ENCODE data around the gene ALDH2. TPM values are rescaled to one million over a fixed set of nuclear protein-coding genes. Genes with fewer than 3 reads are reported as not detected.

ALDH2 gene
- total and polyA plus RNA-seq, 9 of the 15 experiments (the other 6 are each of a cell fraction or from before 2014, with no cell fraction given) = 1.9 to 22.5 (median 12.2) TPM

DNA sequence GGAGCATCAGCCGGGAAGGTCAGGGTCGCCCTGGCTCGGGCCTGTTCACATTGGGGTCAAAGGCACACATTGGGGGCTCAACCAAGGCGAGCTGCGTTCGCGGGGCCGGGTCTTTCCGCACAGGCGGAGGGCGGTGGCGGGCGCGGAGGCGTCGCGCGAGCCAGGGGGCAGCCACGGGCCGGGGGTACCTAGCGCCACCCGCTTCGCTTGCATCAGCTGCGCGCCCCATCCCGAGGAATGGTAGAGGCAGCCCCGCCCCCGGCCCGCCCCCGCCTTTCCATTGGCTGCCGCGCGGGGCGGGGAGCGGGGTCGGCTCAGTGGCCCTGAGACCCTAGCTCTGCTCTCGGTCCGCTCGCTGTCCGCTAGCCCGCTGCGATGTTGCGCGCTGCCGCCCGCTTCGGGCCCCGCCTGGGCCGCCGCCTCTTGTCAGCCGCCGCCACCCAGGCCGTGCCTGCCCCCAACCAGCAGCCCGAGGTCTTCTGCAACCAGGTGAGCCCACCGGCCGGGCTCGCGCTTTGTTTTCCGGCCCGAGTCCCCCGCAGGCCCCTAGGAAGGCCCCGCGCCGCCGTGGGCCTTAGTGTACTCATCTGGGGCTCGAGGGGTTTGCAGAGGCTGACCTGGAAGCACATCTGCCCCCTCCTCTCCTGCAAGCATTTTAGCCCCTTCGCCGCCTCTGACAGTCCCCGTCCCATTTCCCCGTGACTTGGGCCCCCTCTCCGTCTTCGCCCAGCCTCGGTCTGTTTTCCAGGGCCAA is at the start of gene ALDH2 (continued):
- TF ChIP-seq, protein P1, sequence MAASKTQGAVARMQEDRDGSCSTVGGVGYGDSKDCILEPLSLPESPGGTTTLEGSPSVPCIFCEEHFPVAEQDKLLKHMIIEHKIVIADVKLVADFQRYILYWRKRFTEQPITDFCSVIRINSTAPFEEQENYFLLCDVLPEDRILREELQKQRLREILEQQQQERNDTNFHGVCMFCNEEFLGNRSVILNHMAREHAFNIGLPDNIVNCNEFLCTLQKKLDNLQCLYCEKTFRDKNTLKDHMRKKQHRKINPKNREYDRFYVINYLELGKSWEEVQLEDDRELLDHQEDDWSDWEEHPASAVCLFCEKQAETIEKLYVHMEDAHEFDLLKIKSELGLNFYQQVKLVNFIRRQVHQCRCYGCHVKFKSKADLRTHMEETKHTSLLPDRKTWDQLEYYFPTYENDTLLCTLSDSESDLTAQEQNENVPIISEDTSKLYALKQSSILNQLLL (CRISPR knock-in tag; IDR thresholded peaks at IDR 0.05; ENCODE audit: borderline replicate concordance) = no peak
- TF ChIP-seq, protein P2, sequence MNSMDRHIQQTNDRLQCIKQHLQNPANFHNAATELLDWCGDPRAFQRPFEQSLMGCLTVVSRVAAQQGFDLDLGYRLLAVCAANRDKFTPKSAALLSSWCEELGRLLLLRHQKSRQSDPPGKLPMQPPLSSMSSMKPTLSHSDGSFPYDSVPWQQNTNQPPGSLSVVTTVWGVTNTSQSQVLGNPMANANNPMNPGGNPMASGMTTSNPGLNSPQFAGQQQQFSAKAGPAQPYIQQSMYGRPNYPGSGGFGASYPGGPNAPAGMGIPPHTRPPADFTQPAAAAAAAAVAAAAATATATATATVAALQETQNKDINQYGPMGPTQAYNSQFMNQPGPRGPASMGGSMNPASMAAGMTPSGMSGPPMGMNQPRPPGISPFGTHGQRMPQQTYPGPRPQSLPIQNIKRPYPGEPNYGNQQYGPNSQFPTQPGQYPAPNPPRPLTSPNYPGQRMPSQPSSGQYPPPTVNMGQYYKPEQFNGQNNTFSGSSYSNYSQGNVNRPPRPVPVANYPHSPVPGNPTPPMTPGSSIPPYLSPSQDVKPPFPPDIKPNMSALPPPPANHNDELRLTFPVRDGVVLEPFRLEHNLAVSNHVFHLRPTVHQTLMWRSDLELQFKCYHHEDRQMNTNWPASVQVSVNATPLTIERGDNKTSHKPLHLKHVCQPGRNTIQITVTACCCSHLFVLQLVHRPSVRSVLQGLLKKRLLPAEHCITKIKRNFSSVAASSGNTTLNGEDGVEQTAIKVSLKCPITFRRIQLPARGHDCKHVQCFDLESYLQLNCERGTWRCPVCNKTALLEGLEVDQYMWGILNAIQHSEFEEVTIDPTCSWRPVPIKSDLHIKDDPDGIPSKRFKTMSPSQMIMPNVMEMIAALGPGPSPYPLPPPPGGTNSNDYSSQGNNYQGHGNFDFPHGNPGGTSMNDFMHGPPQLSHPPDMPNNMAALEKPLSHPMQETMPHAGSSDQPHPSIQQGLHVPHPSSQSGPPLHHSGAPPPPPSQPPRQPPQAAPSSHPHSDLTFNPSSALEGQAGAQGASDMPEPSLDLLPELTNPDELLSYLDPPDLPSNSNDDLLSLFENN (IDR thresholded peaks at IDR 0.05; ENCODE audit: low read depth in 2 of 2, low read length in 2 of 2) = no peak
- no peak for TF ChIP-seq ZNF586 (CRISPR knock-in tag; conservative IDR thresholded peaks at IDR 0.05)
- no peak for TF ChIP-seq NUFIP1 (IDR thresholded peaks at IDR 0.05; ENCODE audit: partially characterized antibody)
- no peak for TF ChIP-seq ZNF431 (CRISPR knock-in tag; IDR thresholded peaks at IDR 0.05)
- TF ChIP-seq ZNF143 (CRISPR knock-in tag; IDR thresholded peaks at IDR 0.05) = no peak
- TF ChIP-seq NFRKB (IDR thresholded peaks at IDR 0.05; ENCODE audit: low read depth) = no peak
- TF ChIP-seq ARID1B (IDR thresholded peaks at IDR 0.05) = no peak
- peak; percentile 59 to 81; a peak in 3 of 4 replicates for TF ChIP-seq MAZ (CRISPR knock-in tag; conservative IDR thresholded peaks at IDR 0.05 in 1 of 2, IDR thresholded peaks at IDR 0.05 in 1 of 2)
- peak; percentile 75; the same call in 1 of the 2 replicates for TF ChIP-seq FOXP1 (CRISPR knock-in tag; IDR thresholded peaks at IDR 0.05)
- TF ChIP-seq MEF2D (tag; conservative IDR thresholded peaks at IDR 0.05; ENCODE audit: low read depth) = no peak
- TF ChIP-seq, protein P3, sequence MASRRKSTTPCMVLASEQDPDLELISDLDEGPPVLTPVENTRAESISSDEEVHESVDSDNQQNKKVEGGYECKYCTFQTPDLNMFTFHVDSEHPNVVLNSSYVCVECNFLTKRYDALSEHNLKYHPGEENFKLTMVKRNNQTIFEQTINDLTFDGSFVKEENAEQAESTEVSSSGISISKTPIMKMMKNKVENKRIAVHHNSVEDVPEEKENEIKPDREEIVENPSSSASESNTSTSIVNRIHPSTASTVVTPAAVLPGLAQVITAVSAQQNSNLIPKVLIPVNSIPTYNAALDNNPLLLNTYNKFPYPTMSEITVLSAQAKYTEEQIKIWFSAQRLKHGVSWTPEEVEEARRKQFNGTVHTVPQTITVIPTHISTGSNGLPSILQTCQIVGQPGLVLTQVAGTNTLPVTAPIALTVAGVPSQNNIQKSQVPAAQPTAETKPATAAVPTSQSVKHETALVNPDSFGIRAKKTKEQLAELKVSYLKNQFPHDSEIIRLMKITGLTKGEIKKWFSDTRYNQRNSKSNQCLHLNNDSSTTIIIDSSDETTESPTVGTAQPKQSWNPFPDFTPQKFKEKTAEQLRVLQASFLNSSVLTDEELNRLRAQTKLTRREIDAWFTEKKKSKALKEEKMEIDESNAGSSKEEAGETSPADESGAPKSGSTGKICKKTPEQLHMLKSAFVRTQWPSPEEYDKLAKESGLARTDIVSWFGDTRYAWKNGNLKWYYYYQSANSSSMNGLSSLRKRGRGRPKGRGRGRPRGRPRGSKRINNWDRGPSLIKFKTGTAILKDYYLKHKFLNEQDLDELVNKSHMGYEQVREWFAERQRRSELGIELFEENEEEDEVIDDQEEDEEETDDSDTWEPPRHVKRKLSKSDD (conservative IDR thresholded peaks at IDR 0.05; ENCODE audit: low read length) = no peak
- TF ChIP-seq YY1 (IDR thresholded peaks at IDR 0.05; ENCODE audit: borderline replicate concordance in 1 of 3, control insufficient read depth in 1 of 3, extremely low read depth in 1 of 3, insufficient read depth in 3 of 3, insufficient read length in 1 of 3, insufficient replicate concordance in 2 of 3, low read depth in 1 of 3, low read length in 2 of 3) = no peak
- TF ChIP-seq HNRNPH1 (optimal IDR thresholded peaks at IDR 0.05; ENCODE audit: low read depth, low read length) = no peak
- TF ChIP-seq TRIM28 (IDR thresholded peaks at IDR 0.05) = no peak
- peak; percentile 93 for TF ChIP-seq CEBPG (CRISPR knock-in tag; IDR thresholded peaks at IDR 0.05)
- TF ChIP-seq CEBPG (tag; conservative IDR thresholded peaks at IDR 0.05 in 1 of 2, IDR thresholded peaks at IDR 0.05 in 1 of 2) = peak; percentile 68 to 82
- TF ChIP-seq POLR2AphosphoS2 (IDR thresholded peaks at IDR 0.05; ENCODE audit: low read length) = no peak
- TF ChIP-seq, protein P4, sequence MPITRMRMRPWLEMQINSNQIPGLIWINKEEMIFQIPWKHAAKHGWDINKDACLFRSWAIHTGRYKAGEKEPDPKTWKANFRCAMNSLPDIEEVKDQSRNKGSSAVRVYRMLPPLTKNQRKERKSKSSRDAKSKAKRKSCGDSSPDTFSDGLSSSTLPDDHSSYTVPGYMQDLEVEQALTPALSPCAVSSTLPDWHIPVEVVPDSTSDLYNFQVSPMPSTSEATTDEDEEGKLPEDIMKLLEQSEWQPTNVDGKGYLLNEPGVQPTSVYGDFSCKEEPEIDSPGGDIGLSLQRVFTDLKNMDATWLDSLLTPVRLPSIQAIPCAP (CRISPR knock-in tag; IDR thresholded peaks at IDR 0.05; ENCODE audit: borderline replicate concordance) = no peak

Data from K562 (cell line).